HepG2 (cell line): ENCODE measurements around the gene TJP1. TPM values are rescaled to one million over a fixed set of nuclear protein-coding genes. Genes with fewer than 3 reads are reported as not detected.

Experiments used
- DMAP1 ChIP-seq: IDR thresholded peaks from 2 replicates; pipeline ENCODE4 v1.6.1; 2016
- JDP2 ChIP-seq: sonication (generic); formaldehyde crosslinking; IDR thresholded peaks from 2 replicates; pipeline ENCODE4 v1.8.1; 2022; ENCODE audit warnings: missing genetic modification reagents, borderline replicate concordance
- KAT2B ChIP-seq: fragments of 150-350 bp; IDR thresholded peaks from 2 replicates; pipeline ENCODE4 v1.6.1; 2014; ENCODE audit warnings: low read depth, low read length, borderline replicate concordance
- NR2F6 ChIP-seq, 2 experiments: IDR thresholded peaks; 2 replicates each; pipeline ENCODE4 v1.6.1; 2016; ENCODE audit warnings: antibody characterized with exemption in 1 of 2, mild to moderate bottlenecking in 1 of 2
- PATZ1 ChIP-seq: sonication (generic); formaldehyde crosslinking; IDR thresholded peaks from 2 replicates; pipeline ENCODE4 v1.4.0; 2020; ENCODE audit warnings: missing genetic modification reagents
- PHF8 ChIP-seq: sonication (generic); formaldehyde crosslinking; IDR thresholded peaks from 2 replicates; pipeline ENCODE4 v1.5.0; 2020; ENCODE audit warnings: missing genetic modification reagents
- SOX13 ChIP-seq, 3 experiments: fragments of 450-650 bp in 1 of 3; sonication (generic) in 1 of 3; formaldehyde crosslinking in 1 of 3; IDR thresholded peaks in 2 of 3; conservative IDR thresholded peaks in 1 of 3; 2 replicates each; pipeline versions ENCODE4 v1.5.0 to v1.6.1; 2016 to 2020; ENCODE audit warnings: antibody characterized with exemption in 1 of 3, mild to moderate bottlenecking in 1 of 3, missing compliant biosample characterization in 1 of 3, missing genetic modification reagents in 1 of 3, moderate library complexity in 1 of 3
- SOX5 ChIP-seq: IDR thresholded peaks from 2 replicates; pipeline ENCODE4 v1.6.1; 2016; ENCODE audit warnings: borderline replicate concordance
- SRSF4 ChIP-seq: fragments of 200-400 bp; formaldehyde crosslinking; IDR thresholded peaks from one replicate; pipeline ENCODE4 v1.6.1; 2018; ENCODE audit warnings: mild to moderate bottlenecking, low read depth, low read length, moderate library complexity; ENCODE audit not compliant: poor library complexity, severe bottlenecking
- TERF1 ChIP-seq: sonication (generic); formaldehyde crosslinking; IDR thresholded peaks from 2 replicates; pipeline ENCODE4 v1.8.0; 2022; ENCODE audit warnings: mild to moderate bottlenecking, missing genetic modification reagents, moderate library complexity
- TFAP4 ChIP-seq: sonication (generic); IDR thresholded peaks from 2 replicates; pipeline ENCODE4 v1.6.1; 2016; ENCODE audit warnings: low read depth, borderline replicate concordance
- ZBTB1 ChIP-seq: sonication (generic); formaldehyde crosslinking; IDR thresholded peaks from 2 replicates; pipeline ENCODE4 v1.4.0; 2020; ENCODE audit warnings: missing genetic modification reagents, borderline replicate concordance
- ZBTB39 ChIP-seq: sonication (generic); formaldehyde crosslinking; IDR thresholded peaks from 2 replicates; pipeline ENCODE4 v1.5.0; 2020; ENCODE audit warnings: missing genetic modification reagents
- ZFP91 ChIP-seq: sonication (generic); formaldehyde crosslinking; IDR thresholded peaks from 2 replicates; pipeline ENCODE4 v1.9.0; 2022; ENCODE audit warnings: missing genetic modification reagents, mild to moderate bottlenecking, borderline replicate concordance
- ZNF101 ChIP-seq: sonication (generic); formaldehyde crosslinking; IDR thresholded peaks from 2 replicates; pipeline ENCODE4 v1.4.0; 2020; ENCODE audit warnings: mild to moderate bottlenecking, low read depth, missing genetic modification reagents, borderline replicate concordance
- ZNF138 ChIP-seq: sonication (generic); formaldehyde crosslinking; IDR thresholded peaks from 2 replicates; pipeline ENCODE4 v1.5.0; 2020; ENCODE audit warnings: mild to moderate bottlenecking, low read depth, missing genetic modification reagents
- ZNF44 ChIP-seq: sonication (generic); formaldehyde crosslinking; IDR thresholded peaks from 2 replicates; pipeline ENCODE4 v1.5.1; 2020; ENCODE audit warnings: mild to moderate bottlenecking, missing genetic modification reagents
- ZNF549 ChIP-seq: sonication (generic); formaldehyde crosslinking; IDR thresholded peaks from 2 replicates; pipeline ENCODE4 v1.5.0; 2020; ENCODE audit warnings: missing genetic modification reagents
- ZNF709 ChIP-seq: sonication (generic); formaldehyde crosslinking; IDR thresholded peaks from 2 replicates; pipeline ENCODE4 v1.5.0; 2020; ENCODE audit warnings: mild to moderate bottlenecking, missing genetic modification reagents
- ZSCAN31 ChIP-seq: sonication (generic); formaldehyde crosslinking; IDR thresholded peaks from 2 replicates; pipeline ENCODE4 v1.5.0; 2020; ENCODE audit warnings: low read depth, mild to moderate bottlenecking, missing genetic modification reagents
- polyA plus RNA-seq, 8 experiments: library from polyadenylated mRNA; depleted of rRNA in 3 of 8; stranded (reverse) in 7 of 8; unstranded in 1 of 8; fragments of >200 nt; fragmentation: Illumina TruSeq in 4 of 8; extraction: Trizol in 4 of 8; gene quantifications; 2 replicates each; pipeline versions ENCODE4 v1.2.1 to v1.2.3, GENCODE V29; 2011 to 2016; ENCODE audit warnings: low read depth in 4 of 8, missing spikeins in 1 of 8, mixed read lengths in 1 of 8; ENCODE audit not compliant: insufficient read depth in 1 of 8
- total RNA-seq, 5 experiments: library from RNA; depleted of rRNA; stranded (reverse); fragments of >200 nt; fragmentation: Illumina TruSeq; extraction: Trizol; gene quantifications; 2 replicates each; pipeline ENCODE4 v1.2.3, GENCODE V29; 2016; ENCODE audit warnings: low read depth in 1 of 5

Gene TJP1
- total and polyA plus RNA-seq, 2 of the 13 experiments (the other 11 are each of a cell fraction or from before 2014, with no cell fraction given) = 25.9 to 27.1 TPM

GRCh38 chr15:29822684-29823459 lies 604 bp upstream of the TJP1 start (continued):
- TF ChIP-seq ZNF138 (peak; percentile 22; the same call in 1 of the 2 replicates), ZNF549 (CRISPR knock-in tag) (no peak), KAT2B (no peak), SOX5 (CRISPR knock-in tag) (peak; percentile 31; the same call in 1 of the 2 replicates), TFAP4 (0 out of 2 replicates have a peak, but pooled peaks have one; percentile 4), ZBTB1 (CRISPR knock-in tag) (no peak), PATZ1 (CRISPR knock-in tag) (peak; percentile 23; the same call in 1 of the 2 replicates), ZNF44 (CRISPR knock-in tag) (0 out of 2 replicates have a peak, but pooled peaks have one; percentile 65), NR2F6 (IDR thresholded peaks at IDR 0.05) (peak; percentile 31; the same call in 1 of the 2 replicates), NR2F6 (CRISPR knock-in tag; IDR thresholded peaks at IDR 0.05) (peak; percentile 41; the same call in 1 of the 2 replicates), SRSF4 (no peak), TERF1 (CRISPR knock-in tag) (no peak), ZFP91 (peak; percentile 60; the same call in 1 of the 2 replicates), DMAP1 (CRISPR knock-in tag) (peak; percentile 11; the same call in 1 of the 2 replicates), SOX13 (IDR thresholded peaks at IDR 0.05) (no peak), SOX13 (CRISPR knock-in tag; conservative IDR thresholded peaks at IDR 0.05 in 1 of 2, IDR thresholded peaks at IDR 0.05 in 1 of 2) (peak in 1 of 2 experiments; percentile 64; a peak in 2 of 4 replicates), JDP2 (CRISPR knock-in tag) (no peak), ZNF709 (CRISPR knock-in tag) (0 out of 2 replicates have a peak, but pooled peaks have one; percentile 32), ZSCAN31 (CRISPR knock-in tag) (peak; percentile 76; the same call in 1 of the 2 replicates), ZNF101 (CRISPR knock-in tag) (peak; percentile 39; the same call in 1 of the 2 replicates), ZBTB39 (CRISPR knock-in tag) (no peak), PHF8 (CRISPR knock-in tag) (no peak)
